ENCODE measurements around the gene EHBP1L1.

Gene EHBP1L1

DNA sequence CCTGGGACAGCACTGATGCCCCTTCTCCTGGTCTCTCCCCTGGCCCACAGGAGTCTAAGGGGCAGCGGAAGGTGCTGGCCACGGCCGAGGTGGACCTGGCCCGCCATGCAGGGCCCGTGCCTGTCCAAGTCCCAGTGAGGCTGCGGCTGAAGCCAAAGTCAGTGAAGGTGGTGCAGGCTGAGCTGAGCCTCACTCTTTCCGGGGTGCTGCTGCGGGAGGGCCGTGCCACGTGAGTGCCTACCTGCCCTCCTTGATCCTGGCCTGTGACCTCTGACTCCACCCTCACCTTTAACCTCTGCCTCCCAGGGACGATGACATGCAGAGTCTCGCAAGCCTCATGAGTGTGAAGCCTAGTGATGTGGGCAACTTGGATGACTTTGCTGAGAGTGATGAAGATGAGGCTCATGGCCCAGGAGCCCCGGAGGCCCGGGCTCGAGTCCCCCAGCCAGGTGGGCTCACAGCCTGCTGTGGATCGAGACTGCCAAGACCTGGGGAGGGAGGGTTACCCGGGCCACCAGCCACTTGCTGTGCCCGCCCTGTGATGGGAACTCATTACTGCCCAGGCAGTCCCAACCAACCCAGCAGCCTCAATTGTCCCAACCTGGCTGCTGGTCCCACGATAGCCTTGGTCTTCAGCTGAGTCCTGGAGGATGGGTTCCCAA is 4.3 kb downstream of the EHBP1L1 start:
- TF ChIP-seq, protein P1, sequence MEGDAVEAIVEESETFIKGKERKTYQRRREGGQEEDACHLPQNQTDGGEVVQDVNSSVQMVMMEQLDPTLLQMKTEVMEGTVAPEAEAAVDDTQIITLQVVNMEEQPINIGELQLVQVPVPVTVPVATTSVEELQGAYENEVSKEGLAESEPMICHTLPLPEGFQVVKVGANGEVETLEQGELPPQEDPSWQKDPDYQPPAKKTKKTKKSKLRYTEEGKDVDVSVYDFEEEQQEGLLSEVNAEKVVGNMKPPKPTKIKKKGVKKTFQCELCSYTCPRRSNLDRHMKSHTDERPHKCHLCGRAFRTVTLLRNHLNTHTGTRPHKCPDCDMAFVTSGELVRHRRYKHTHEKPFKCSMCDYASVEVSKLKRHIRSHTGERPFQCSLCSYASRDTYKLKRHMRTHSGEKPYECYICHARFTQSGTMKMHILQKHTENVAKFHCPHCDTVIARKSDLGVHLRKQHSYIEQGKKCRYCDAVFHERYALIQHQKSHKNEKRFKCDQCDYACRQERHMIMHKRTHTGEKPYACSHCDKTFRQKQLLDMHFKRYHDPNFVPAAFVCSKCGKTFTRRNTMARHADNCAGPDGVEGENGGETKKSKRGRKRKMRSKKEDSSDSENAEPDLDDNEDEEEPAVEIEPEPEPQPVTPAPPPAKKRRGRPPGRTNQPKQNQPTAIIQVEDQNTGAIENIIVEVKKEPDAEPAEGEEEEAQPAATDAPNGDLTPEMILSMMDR (IDR thresholded peaks at IDR 0.05; ENCODE audit: low read depth, low read length, missing control alignments): no peak
- no peak for DNase-seq (ENCODE audit: extremely low read depth, low read depth)
- no peak overlapping the region for H3K4me3 ChIP-seq (replicated peaks; ENCODE audit: low read depth, low read length)

DNA sequence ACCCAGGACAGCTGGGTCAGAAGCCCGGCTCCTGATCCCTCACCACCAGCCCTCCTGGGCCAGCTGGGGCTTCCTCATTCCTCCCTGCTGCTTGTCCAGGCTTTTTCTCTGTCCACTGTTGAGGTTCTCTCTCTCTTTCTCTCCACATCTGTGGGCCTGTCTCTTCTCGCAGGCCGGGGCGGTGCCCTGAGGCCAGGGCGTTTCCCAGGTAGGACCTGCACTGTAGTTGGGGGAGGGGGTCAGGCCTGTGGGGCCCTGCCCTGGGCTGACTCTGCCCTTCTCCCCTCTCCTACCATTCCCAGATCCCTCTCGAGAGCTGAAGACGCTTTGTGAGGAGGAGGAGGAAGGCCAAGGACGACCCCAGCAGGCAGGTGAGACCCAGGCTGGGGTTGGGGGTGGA is 4.9 kb downstream of the EHBP1L1 start:
- no peak overlapping the region for H3K4me3 ChIP-seq (replicated peaks; ENCODE audit: low read depth, low read length)
- TF ChIP-seq, protein P1 (IDR thresholded peaks at IDR 0.05; ENCODE audit: low read depth, low read length, missing control alignments): no peak
- no peak for DNase-seq (ENCODE audit: extremely low read depth, low read depth)

DNA sequence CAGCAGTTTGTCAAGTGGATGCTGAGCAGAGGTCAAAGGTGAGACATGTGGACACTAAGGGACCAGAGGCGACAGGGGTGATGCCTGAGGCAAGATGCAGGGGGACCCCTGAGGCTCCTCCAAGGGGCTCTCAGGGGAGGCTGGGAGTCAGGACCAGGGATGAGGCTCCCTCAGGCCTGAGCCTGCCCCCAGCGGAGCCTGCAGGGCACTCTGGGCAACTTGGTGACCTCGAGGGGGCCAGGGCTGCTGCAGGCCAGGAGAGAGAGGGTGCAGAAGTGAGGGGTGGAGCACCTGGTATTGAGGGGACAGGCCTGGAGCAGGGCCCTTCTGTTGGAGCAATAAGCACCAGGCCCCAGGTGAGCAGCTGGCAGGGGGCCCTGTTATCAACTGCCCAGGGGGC is 6.1 kb downstream of the EHBP1L1 start:
- H3K4me3 ChIP-seq (replicated peaks; ENCODE audit: low read depth, low read length): no peak overlapping the region
- TF ChIP-seq, protein P1 (IDR thresholded peaks at IDR 0.05; ENCODE audit: low read depth, low read length, missing control alignments): no peak
- DNase-seq (ENCODE audit: extremely low read depth, low read depth): no peak

DNA sequence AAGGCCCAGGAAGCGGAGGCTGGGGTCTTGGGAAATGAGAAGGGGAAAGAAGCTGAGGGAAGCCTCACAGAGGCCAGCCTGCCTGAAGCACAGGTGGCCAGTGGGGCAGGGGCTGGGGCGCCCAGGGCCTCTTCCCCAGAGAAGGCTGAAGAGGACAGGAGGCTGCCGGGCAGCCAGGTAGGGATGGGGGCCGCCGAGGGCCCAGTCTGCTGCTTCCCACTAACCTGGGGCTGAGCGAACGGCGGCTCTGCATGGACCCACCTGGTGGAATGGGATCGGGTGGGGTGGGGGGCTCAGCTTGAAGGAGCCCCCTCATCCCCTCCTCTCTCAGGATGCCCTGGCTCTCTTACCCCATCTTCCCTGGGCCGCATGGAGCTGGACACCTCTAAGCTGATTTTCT is 7.7 kb downstream of the EHBP1L1 start:
- no peak overlapping the region for H3K4me3 ChIP-seq (replicated peaks; ENCODE audit: low read depth, low read length)
- TF ChIP-seq, protein P1 (IDR thresholded peaks at IDR 0.05; ENCODE audit: low read depth, low read length, missing control alignments): no peak
- DNase-seq (ENCODE audit: extremely low read depth, low read depth): no peak

DNA sequence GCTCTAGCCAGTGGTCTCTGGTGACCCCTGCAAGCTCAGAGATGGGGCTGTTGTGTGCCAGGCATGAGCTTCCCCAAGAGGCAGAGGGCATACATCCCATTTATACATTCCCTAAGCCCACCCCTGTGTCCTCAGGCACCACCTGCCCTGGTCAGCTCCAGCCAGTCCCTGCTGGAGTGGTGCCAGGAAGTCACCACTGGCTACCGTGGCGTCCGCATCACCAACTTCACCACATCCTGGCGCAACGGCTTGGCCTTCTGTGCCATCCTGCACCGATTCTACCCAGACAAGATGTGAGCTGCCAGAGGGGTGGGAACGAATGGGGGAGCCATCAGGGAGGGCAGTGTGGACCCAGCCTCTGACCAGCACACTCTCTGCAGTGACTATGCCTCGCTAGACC is 8.3 kb downstream of the EHBP1L1 start:
- TF ChIP-seq, protein P1 (IDR thresholded peaks at IDR 0.05; ENCODE audit: low read depth, low read length, missing control alignments): no peak
- no peak overlapping the region for H3K4me3 ChIP-seq (replicated peaks; ENCODE audit: low read depth, low read length)
- DNase-seq (ENCODE audit: extremely low read depth, low read depth): no peak

DNA sequence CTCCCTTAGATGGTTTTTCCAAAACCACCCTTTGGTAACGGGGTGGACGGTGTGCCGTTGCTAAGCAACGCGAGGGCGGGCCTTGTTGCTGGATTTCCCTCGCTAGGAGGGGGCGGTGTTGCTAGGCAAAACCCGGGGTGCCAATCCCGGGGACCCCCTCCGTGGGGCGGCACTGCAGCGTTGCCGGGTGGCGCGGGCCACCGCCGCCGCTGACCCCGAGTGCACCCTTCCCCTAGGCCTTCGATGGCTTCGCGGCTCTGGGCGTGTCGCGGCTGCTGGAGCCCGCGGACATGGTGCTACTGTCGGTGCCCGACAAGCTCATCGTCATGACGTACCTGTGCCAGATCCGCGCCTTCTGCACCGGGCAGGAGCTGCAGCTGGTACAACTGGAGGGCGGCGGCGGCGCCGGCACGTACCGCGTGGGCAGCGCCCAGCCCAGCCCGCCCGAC is 8.9 kb downstream of the EHBP1L1 start:
- TF ChIP-seq, protein P1 (IDR thresholded peaks at IDR 0.05; ENCODE audit: low read depth, low read length, missing control alignments): no peak
- no peak overlapping the region for H3K4me3 ChIP-seq (replicated peaks; ENCODE audit: low read depth, low read length)
- DNase-seq (ENCODE audit: extremely low read depth, low read depth): no peak

Measured in HFF-Myc (cell line).